ENCODE measurements around the gene FGF1. TPM values are rescaled to one million over a fixed set of nuclear protein-coding genes. Genes with fewer than 3 reads are reported as not detected.
"Not testable (repeated sequence)": the region's sequence is repeated elsewhere in the genome, so short reads cannot be mapped to it uniquely, and the experiment has no call there.

FGF1 gene
- total RNA-seq, 1 donor from 2014 or later, result 0.85 TPM

GRCh38 chr5:142668336-142668735, 17.6 kb downstream of the FGF1 start:
- DNase-seq, result no peak

GRCh38 chr5:142667831-142668230, 18.1 kb downstream of the FGF1 start:
- no peak for DNase-seq

DNA sequence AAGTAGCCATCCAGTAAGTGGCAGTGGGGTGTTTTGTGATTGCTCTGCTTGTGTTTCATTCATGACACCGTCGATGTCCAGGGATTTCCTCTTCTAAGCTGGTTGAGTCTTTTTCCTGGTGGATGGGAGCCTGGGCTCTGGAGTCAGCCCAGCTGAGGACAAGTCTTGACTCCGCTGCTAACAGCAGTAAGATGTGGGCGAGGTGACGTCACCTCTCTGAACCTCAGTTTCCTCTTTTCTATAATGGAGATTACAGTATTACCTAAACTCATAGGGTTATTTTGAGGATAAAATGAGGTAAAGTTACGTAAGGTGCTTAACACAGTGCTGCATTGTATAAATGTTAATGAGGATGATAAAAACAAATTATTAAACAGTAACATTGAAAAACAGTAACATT, 21.3 kb downstream of the FGF1 start:
- no peak for DNase-seq

DNA sequence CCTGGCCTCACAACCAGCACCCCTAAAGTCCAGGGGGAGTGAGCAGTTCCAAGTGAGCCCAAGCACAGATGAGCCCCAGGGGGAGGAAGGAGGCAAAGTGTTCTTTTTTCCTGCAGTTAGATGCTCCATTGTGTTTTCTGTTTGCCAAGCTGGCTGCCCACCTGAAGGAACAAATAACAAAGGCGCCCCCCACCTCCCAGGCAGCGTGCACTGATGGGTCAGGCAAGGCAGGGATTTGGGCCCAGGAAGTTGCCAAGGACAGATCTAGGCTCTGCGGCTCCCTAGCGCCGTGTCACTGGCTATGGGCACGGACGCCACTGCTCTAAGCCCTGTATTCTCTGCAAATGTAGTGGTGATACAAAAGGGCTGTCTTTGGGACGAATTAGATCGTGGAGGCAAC, 21.8 kb downstream of the FGF1 start:
- no peak for DNase-seq

DNA sequence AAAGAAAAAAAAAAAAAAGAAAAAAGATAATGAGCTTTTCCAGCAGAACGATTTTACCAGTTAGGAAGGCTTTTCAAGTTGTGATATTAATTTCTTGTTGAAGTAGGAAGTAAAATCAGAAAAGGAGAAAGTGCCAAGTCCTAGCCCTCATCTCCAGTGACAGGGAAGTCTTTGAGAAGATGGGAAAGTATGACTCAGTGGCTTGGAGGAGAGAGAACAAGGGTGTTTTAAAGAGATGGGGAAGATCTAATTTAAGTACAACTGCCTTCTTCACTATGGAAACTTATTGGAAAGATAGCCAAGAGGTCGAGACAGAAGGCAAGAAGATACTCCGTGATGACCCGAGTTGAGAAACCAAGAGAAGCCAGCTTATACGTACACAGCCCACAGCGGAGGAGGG, 22.6 kb downstream of the FGF1 start:
- no peak for DNase-seq

DNA sequence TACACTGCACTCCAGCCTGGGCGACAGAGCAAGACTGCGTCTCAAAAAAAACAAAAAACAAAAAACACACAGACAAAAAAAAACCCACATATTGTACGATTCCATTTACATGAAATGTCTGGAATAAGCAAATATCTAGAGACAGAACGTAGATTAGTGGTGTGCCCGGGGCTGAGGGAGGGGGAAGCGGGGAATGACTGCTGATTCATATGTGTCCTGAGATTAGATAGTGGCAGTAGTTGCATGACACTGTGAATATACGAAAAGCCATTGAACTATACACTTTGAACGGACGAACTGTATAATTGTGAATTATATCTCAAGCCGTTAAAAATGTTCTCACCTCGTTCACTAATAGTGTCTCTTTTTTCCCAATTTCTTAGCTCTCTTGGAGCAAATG, 23.9 kb downstream of the FGF1 start:
- no peak for DNase-seq

DNA sequence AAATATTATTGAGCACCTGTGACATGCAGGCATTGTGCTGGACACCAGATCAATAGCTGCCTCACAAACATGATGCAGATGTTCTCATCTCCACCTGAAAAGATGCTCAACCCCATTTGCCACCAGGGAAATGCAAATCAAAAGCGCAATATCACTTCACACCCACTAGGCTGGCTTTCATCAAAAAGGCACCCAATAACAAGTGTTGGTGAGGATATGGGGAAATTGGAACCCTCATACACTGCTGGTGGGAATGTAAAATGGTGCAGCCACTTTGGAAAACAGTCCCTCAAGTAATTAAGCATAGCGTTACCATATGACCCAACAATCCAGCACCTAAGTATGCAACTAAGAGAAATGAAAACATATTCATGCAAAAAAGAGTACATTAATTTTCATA, 24.7 kb downstream of the FGF1 start:
- DNase-seq, result no peak

GRCh38 chr5:142660731-142661130, 25.2 kb downstream of the FGF1 start:
- no peak for DNase-seq

DNA sequence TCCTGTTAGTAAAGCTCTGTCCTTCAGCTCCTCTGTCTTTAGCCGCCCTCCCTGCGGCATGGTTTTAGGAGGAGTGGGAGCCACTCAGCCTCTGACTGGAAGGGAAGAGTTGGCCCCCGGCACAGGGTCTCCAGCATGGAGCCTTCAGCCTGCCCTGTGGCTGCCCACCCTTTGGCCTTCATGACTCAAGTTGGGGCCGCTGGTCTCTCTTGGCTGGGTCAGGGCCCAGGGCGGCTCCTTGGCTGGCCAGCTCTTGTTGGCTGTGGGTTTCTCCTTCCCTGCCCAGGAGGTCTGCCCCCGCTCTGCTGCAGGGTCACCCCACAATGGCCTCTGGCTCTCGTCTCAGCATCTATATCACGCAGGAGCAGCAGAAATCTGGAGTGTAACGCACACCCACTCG, 25.7 kb downstream of the FGF1 start:
- no peak for DNase-seq

GRCh38 chr5:142659405-142659804, 26.5 kb downstream of the FGF1 start:
- DNase-seq, result no peak

DNA sequence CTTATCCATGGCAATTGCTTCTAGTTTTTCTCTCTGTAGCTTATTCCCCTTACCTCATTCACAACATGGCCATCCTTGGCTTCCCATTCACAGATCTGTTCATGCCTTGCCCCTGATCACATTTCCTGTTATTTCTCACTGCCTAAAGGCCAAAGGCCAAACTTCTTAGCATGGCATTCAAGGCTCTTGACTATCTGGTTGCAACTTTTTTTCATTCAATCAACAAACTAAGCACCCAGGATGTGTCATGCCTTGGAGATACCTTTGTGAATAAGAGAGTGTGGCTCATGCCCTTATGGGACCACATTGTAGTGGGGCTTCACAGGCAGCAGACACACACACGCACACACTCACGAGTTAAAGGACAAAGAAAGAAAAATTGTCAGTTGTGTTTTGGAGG, 27.6 kb downstream of the FGF1 start:
- no peak for DNase-seq

DNA sequence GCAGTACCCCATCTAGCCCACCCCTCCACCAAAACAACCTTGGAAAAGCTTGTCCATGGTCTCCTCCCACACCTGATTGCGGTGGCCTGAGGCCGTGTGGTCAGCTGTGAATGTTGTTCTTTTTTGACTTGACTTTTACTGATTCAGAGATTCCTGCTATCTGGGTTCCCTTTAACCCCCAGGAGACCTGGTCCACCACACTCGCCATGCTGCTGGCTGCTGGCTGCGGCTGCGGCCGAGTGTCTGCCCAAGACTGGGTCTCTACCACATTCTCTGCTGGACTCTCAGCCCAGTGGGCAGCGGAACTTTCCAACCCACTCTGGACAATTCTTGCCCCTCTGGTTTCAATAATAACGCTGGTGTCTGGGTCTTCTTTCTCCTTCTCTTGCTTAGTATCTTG, 28.4 kb downstream of the FGF1 start:
- no peak for DNase-seq

- peak; percentile 85 for DNase-seq
Measured at GRCh38 chr5:142655339-142656267, 30.3 kb downstream of the FGF1 start.

- no peak for DNase-seq
Measured at GRCh38 chr5:142654578-142655058, 31.3 kb downstream of the FGF1 start.

DNA sequence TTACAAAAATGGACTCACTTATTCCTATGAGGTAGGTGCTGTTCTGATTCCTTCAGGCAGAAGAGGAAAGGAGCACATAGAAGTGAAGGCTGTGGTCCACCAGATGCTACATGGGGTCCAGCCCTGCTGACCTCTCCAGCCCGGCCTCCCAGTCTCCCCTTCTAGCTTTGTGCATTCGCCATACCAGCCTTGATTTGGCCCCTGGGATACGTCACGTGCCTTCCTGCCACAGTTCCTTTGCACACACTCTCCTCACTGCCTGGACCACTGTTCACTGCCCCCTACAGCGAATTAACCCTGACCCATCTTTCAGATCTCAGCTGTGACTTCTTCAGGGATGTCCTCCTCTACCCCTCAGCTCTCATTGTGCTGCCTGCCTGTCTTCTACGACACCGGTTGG, 32.6 kb downstream of the FGF1 start:
- no peak for DNase-seq

DNA sequence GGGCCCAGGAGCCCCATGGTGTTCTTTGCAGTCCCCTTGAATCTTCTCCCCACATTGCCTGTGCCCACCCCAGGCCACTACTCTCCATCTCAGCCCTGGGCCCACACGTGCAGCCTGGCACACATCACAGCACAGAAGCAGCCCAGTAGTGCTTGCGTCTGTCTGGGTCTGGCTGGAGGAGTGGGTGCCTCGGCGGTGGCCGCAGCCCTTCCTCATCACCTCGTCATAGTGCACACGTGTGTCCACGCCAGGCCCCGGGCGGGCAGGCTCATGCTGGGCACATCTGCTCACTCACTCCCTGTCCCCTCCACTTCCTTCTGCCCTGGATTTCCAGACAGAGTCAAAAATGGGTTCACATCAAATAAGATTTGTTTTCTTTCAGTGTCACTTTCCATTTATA, 33.3 kb downstream of the FGF1 start:
- DNase-seq, result no peak

- no peak for DNase-seq
Measured at GRCh38 chr5:142650881-142651280, 35.0 kb downstream of the FGF1 start.

DNA sequence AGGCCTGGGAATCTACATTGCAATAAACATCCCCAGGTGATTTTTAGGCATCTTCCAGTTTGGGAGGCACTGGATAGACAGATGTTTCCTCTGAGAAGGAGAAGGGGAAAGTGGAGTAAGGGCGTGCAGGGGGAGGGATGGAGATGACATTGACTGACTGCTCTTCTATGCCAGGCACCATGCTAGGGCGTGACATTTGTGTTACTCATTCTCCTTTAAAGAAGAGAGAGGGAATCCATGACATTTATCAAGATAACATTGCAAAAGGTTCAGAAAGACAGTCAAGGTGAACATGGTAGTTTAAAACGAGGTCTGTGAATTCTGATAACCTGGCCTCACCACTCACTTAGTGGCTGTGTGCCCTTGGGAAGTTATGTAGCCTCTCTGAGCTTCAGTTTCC, 35.8 kb downstream of the FGF1 start:
- no peak for DNase-seq

DNA sequence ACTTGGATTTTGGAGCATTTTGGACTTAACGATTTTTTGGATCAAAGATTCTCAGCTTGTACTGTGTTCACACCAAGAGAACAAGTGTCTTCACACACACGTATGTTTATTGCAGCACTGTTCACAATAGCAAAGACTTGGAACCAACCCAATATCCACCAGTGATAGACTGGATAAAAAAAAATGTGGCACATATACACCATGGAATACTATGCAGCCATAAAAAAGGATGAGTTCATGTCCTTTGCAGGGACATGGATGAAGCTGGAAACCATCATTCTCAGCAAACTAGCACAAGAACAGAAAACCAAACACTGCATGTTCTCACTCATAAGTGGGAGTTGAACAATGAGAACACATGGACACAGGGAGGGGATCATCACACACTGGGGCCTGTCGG, 37.8 kb downstream of the FGF1 start:
- not testable (repeated sequence) for DNase-seq

GRCh38 chr5:142645456-142645855, 40.4 kb downstream of the FGF1 start:
- no peak for DNase-seq

DNA sequence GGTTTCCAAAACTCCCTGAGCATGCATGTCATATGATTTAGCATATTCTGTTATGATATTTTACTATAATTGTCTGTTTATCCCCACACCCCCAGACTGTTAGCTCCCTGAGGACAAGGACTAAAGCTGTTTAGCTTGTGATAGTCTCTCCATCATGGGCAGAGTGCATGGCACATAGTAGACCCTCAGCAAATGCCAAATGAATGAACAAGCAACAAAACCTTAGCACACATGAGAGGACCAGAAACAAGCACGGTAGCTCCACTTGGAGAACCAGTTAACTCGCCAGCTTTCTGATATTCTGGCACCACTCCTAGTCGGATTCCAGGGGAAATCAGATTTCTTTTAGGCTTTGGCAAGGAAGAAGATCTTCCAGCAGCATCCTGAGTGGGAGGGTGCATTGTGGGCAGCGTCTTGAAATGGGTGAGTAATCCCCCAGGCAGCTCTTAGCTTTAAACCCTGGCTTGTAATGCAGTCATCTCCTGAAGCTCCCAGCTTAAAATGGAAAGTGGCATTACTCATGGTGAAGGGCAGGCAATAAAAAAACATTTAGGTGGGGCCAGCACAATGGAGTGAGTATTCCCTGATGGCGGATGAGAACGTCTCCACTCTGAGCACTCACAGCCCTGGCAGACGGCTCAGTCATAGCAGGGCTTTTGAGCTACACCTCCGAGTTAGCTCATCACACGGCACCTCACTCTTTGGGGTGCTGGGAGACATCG, 41.1 kb downstream of the FGF1 start:
- DNase-seq, result peak; percentile 96

GRCh38 chr5:142644127-142644526, 41.8 kb downstream of the FGF1 start:
- DNase-seq, result no peak

DNA sequence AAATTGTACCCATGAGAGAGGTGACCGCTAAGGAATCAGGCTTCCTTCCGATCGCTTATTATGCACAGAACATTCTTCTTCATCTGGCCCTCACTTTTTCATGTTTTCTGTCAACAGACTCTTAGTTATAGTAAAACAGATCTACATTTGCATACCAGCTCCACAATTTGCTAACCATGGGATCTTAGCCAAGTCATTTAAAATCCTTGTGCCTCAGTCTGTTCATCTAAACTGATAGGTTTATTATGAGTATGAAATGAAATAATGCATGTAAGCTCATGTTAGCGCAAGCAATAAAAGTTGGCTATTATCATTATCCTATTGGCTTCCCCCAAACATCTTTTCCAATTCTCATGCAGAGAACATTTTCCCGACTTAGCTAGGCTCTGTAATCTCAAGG, 42.3 kb downstream of the FGF1 start:
- DNase-seq, result no peak

DNA sequence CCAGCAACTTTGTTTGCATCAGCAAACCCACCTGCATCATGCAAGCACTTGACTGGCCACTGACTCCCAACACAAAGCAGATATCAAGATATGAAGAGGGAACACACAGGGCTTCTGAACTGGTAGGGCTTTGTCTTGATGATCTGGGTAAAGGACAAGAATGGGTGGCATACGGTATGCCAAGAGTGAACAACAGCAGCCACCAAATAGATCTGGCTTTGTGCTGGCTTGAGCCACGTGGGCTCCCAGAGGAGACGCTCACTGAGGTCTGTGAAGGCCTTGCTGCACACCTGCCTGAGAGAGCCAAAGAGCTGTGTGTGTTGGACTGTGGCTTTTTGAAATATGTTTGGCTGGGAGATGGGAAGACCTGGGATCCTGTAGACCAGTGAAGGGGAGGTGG, 43.5 kb downstream of the FGF1 start:
- DNase-seq, result no peak
